Testis (tissue), 3 donors: ENCODE measurements around the gene SCGB1A1. TPM values are rescaled to one million over a fixed set of nuclear protein-coding genes. Genes with fewer than 3 reads are reported as not detected.
A peak's percentile ranks its signal among the peaks of the same experiment; 100 is the strongest.

Experiments used
- DNase-seq: peaks from one replicate; pipeline ENCODE4 v3.0.0-alpha.2; 2019
- H3K27ac ChIP-seq, 2 donors: fragments of 200-600 bp; sonication (generic); one replicate each; pipeline ENCODE4 v1.5.1; 2019
- H3K27me3 ChIP-seq: fragments of 200-600 bp; sonication (generic); one replicate; pipeline ENCODE4 v1.5.1; 2019
- H3K36me3 ChIP-seq: fragments of 200-600 bp; sonication (generic); one replicate; pipeline ENCODE4 v1.5.1; 2017; ENCODE audit warnings: low read depth; ENCODE audit errors: missing control alignments
- H3K4me1 ChIP-seq: fragments of 200-600 bp; sonication (generic); one replicate; pipeline ENCODE4 v1.5.1; 2019
- H3K4me3 ChIP-seq, 2 donors: fragments of 200-600 bp; sonication (generic); one replicate each; pipeline ENCODE4 v1.5.1; 2017 to 2019
- H3K9me3 ChIP-seq: fragments of 200-600 bp; sonication (generic); one replicate; pipeline ENCODE4 v1.5.1; 2017
- POLR2A ChIP-seq: fragments of 450-650 bp; IDR thresholded peaks from one replicate; pipeline ENCODE4 v1.6.1; 2017; ENCODE audit warnings: antibody characterized with exemption, mild to moderate bottlenecking, moderate library complexity
- WGBS, 2 donors: methylation state at CpG; one replicate each; pipeline ENCODE4 v1.1.5; 2018; 5-methylcytosine and 5-hydroxymethylcytosine counted together
- intact Hi-C: fragments of 100-400 bp; cut with DNase I; formaldehyde crosslinking; loops from one replicate; pipeline ENCODE4 v1.15.1; 2023; ENCODE audit warnings: low total_unique reads
- polyA plus RNA-seq: library from polyadenylated mRNA; stranded (reverse); fragments of 350-450 nt; fragmentation: Illumina TruSeq; extraction: RNeasy Lipid Tissue Mini Kit (QIAGEN cat#74804); gene quantifications from one replicate; pipeline ENCODE4 v1.2.3, GENCODE V29; 2014; ENCODE audit warnings: low read depth, low replicate concordance; ENCODE audit not compliant: insufficient read depth
- total RNA-seq, 2 donors: library from RNA; depleted of rRNA; stranded (reverse); fragments of >200 nt; gene quantifications; one replicate each; pipeline ENCODE4 v1.2.3, GENCODE V29; 2016
- TF ChIP-seq, protein P1 (sequence below), 3 experiments: fragments of 450-650 bp in 2 of 3; fragments of 200-600 bp in 1 of 3; sonication (generic) in 1 of 3; IDR thresholded peaks; one replicate each; pipeline ENCODE4 v1.5.1; 2016 to 2019; ENCODE audit warnings: antibody characterized with exemption in 3 of 3, mild to moderate bottlenecking in 2 of 3, moderate library complexity in 1 of 3

The SCGB1A1 gene
- total and polyA plus RNA-seq, 3 donors from 2014 or later, result not detected

DNA sequence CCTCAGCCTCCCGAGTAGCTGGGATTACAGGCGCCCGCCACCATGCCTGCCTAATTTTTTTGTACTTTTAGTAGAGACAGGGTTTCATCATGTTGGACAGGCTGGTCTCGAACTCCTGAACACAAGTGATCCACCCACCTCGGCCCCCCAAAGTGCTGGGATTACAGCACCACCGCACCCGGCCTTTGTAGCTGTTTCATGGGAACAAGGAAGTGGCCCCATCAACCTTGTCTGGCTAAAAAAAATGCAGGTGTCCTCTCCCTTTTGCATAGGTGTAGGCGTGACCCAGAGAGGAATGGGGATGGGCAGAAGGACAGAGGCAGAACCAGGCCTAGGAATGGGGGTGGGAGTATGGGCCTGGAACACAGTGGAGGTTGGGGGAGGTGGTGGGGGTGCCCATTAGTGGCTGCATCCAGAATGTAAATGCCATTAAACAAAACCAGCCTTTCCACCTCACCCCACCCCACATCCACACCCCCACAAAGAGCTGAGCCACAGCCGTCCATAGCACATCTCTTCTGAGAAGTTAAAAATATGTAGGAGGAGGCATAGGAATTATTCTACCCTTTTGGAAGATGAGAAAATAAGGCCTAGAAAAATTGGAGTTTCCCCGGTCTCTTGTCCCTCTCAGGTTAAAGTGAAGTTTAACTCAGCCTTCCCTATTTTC is 22.8 kb upstream of the SCGB1A1 start:
- WGBS, 2 donors, result 72 to 84% methylated on average over 7 to 10 of the region's 10 CpGs
- no peak for DNase-seq
- no peaks in the 10 kb centered on the region for H3K9me3 ChIP-seq
- intact Hi-C loops, result loop anchor here (10.0 kb wide), 2 partner anchors 149 to 279 kb away; partner anchors contain the start of genes AHNAK, LBHD1, UBXN1 and UQCC3
- TF ChIP-seq, protein P1, sequence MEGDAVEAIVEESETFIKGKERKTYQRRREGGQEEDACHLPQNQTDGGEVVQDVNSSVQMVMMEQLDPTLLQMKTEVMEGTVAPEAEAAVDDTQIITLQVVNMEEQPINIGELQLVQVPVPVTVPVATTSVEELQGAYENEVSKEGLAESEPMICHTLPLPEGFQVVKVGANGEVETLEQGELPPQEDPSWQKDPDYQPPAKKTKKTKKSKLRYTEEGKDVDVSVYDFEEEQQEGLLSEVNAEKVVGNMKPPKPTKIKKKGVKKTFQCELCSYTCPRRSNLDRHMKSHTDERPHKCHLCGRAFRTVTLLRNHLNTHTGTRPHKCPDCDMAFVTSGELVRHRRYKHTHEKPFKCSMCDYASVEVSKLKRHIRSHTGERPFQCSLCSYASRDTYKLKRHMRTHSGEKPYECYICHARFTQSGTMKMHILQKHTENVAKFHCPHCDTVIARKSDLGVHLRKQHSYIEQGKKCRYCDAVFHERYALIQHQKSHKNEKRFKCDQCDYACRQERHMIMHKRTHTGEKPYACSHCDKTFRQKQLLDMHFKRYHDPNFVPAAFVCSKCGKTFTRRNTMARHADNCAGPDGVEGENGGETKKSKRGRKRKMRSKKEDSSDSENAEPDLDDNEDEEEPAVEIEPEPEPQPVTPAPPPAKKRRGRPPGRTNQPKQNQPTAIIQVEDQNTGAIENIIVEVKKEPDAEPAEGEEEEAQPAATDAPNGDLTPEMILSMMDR (IDR thresholded peaks at IDR 0.05), result no peak
- no peak for TF ChIP-seq POLR2A
- H3K4me1 ChIP-seq, result peaks cover 55% of the 10 kb centered on the region
- H3K27ac ChIP-seq, result peak overlapping the region in 1 of 2 donors; percentile 54
- H3K27me3 ChIP-seq, result no peaks in the 10 kb centered on the region
- H3K36me3 ChIP-seq, result no peaks in the 10 kb centered on the region
- no peak overlapping the region for H3K4me3 ChIP-seq

DNA sequence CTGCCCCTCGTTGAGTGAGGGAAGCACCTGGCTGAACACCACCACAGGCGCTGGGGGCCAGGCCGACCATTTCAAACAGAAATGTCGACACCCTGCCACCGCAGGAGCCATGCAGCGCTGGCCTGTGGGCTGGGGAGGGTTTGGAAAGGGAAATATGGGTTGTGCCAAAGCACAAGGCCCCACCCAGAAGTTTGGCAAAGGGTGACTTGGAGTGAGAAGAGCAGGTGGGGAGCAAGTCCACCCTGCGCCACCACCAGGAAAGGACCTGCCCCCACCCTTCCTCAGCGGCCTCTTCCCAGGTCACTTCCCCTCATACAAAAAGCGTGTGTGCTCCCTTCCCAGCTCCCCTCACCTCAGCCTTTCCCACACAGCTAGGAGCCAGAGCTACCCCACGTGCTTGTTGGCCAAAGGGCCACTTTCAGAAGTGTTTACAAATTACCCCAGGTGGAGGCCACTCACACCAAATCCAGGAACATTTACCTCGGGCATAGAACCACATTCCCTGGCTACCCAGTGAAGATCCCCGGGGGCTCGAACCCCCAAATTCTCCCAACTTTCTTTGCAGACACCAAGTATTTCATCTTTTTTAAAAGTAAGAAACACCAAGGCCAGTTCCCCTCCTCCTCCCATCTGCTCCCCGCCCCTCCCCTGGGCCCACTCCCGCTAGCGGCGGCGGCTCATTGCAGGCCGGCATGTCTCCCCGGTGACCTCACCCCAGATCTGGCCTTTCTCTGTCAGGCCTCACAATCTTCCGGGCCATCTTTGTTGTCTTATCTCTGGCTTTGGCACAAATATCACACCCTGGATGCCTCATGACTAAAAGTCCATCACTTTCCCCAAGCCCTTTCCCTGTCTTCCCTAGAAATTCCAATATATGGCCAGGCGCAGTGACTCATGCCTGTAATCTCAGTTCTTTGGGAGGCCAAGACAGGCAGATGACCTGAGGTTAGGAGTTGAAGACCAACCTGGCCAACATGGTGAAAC is 20.5 kb upstream of the SCGB1A1 start:
- no peak for DNase-seq
- no peak for TF ChIP-seq POLR2A
- TF ChIP-seq, protein P1 (IDR thresholded peaks at IDR 0.05), result no peak
- Histone ChIP-seq H3K36me3 (no peaks in the 10 kb centered on the region), H3K27me3 (no peaks in the 10 kb centered on the region), H3K4me1 (peaks cover 73% of the 10 kb centered on the region), H3K4me3 (no peak overlapping the region), H3K27ac (peak overlapping the region in 1 of 2 donors; percentile 68), H3K9me3 (no peaks in the 10 kb centered on the region)
- intact Hi-C loops, result loop anchor here (10.0 kb wide), 2 partner anchors 146 to 276 kb away; partner anchors contain the start of genes AHNAK, LBHD1, UBXN1 and UQCC3
- WGBS, 2 donors, result 51 to 66% methylated on average over 21 to 22 of the region's 22 CpGs

DNA sequence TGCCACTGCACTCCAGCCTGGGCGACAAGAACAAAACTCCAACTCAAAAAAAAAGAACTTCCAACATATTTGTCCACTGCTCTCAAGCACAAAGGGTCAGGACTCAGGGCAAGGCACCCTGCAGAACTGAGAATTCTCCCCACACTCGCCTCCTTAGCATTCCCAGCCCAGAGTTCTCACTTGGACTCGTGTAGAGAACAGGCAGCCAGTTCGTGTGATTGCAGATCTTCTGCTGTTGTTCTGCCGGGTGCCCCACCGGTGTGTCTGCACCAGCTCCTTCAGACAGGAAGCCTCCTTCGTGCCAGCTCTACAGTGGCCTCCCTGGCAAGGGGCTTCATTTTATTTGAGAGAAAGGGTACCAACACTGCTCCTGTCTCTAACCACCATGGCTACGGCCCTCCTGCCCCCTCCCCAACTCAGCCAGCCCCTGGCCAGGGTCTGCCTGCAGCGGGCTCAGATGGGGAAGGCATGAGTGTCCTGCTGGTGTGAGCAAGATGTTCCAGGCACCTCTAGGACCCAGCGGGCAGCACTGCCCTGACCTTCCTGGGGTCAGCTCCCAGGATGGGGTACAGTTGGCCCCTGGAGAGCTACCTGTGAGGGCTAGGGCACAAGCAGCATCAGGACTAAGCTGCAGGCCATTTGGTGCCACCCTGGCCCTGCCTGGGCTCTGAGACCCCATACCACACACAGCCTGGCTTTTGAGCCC is 19.5 kb upstream of the SCGB1A1 start:
- peak; percentile 64 for DNase-seq
- H3K9me3 ChIP-seq, result no peaks in the 10 kb centered on the region
- H3K36me3 ChIP-seq, result no peaks in the 10 kb centered on the region
- H3K27me3 ChIP-seq, result no peaks in the 10 kb centered on the region
- H3K4me1 ChIP-seq, result peaks cover 73% of the 10 kb centered on the region
- WGBS, 2 donors, result 45 to 55% methylated on average over 8 to 10 of the region's 10 CpGs
- H3K27ac ChIP-seq, result peak overlapping the region; percentile 33 to 65
- no peak for TF ChIP-seq POLR2A
- TF ChIP-seq, protein P1 (IDR thresholded peaks at IDR 0.05), result no peak
- intact Hi-C loops, result loop anchor here (10.0 kb wide), 2 partner anchors 145 to 275 kb away; partner anchors contain the start of genes AHNAK, LBHD1, UBXN1 and UQCC3
- no peak overlapping the region for H3K4me3 ChIP-seq

DNA sequence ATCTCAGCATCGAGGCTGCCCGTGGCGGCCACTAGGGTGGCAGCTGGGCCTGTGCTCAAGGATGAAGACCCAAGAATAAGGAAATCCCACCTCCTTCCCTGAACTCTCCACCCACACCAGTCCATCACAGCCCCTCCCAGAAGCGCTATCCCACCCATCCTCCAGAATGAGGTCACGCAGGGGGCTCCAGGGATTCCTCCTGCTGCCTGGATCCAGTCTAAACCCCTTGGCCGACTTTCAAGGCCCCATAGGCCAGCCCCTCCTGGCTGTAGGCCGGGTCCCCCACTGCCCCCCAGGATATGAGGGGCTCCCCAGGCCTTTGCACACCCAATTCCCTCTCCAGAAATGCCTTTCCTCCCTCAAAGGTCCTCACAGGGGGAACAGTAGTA is 19.0 kb upstream of the SCGB1A1 start:
- H3K4me3 ChIP-seq, result no peak overlapping the region
- DNase-seq, result no peak
- intact Hi-C loops, result loop anchor here (10.0 kb wide), 2 partner anchors 145 to 275 kb away; partner anchors contain the start of genes AHNAK, LBHD1, UBXN1 and UQCC3
- TF ChIP-seq, protein P1 (IDR thresholded peaks at IDR 0.05), result no peak
- no peak for TF ChIP-seq POLR2A
- H3K36me3 ChIP-seq, result no peaks in the 10 kb centered on the region
- H3K27ac ChIP-seq, result peak overlapping the region; percentile 33 to 65
- peaks cover 73% of the 10 kb centered on the region for H3K4me1 ChIP-seq
- H3K9me3 ChIP-seq, result no peaks in the 10 kb centered on the region
- WGBS, 2 donors, result 54 to 83% methylated on average over 3 to 7 of the region's 7 CpGs
- no peaks in the 10 kb centered on the region for H3K27me3 ChIP-seq
